Measurements from ENCODE around the gene C11orf16.
"Not testable (repeated sequence)": the region's sequence is repeated elsewhere in the genome, so short reads cannot be mapped to it uniquely, and the experiment has no call there.

Gene C11orf16

GRCh38 chr11:8934742-8935488, 2.2 kb upstream of the C11orf16 start:
- no peak for DNase-seq

- no peak for DNase-seq
Observed at GRCh38 chr11:8933931-8934330, 1.2 kb upstream of the C11orf16 start.

GRCh38 chr11:8930456-8931175, 2.1 kb downstream of the C11orf16 start:
- DNase-seq, result no peak

GRCh38 chr11:8928981-8929615, 3.6 kb downstream of the C11orf16 start:
- no peak for DNase-seq

GRCh38 chr11:8928205-8928604, 4.5 kb downstream of the C11orf16 start:
- DNase-seq, result no peak

GRCh38 chr11:8927233-8927632, 5.5 kb downstream of the C11orf16 start:
- no peak for DNase-seq

GRCh38 chr11:8926236-8926635, 6.5 kb downstream of the C11orf16 start:
- DNase-seq, result no peak

GRCh38 chr11:8925711-8926110, 7.0 kb downstream of the C11orf16 start:
- no peak for DNase-seq

- no peak for DNase-seq
Observed at GRCh38 chr11:8922691-8923090, 10.1 kb downstream of the C11orf16 start.

- DNase-seq, result no peak
Observed at GRCh38 chr11:8917157-8917825, 15.5 kb downstream of the C11orf16 start.

GRCh38 chr11:8914661-8915018, 18.1 kb downstream of the C11orf16 start:
- DNase-seq, result no peak

- DNase-seq, result peak; percentile 13 to 69 (median 59)
Observed at GRCh38 chr11:8913961-8914660, 18.6 kb downstream of the C11orf16 start.

- peak; percentile 96 to 98 (median 97) for DNase-seq
Observed at GRCh38 chr11:8911029-8911823, 21.5 kb downstream of the C11orf16 start, which contains the start of gene AKIP1. Gene AKIP1 (plus strand): TSS chr11:8911189. CDS start chr11:8911450, 261 bp downstream.

- DNase-seq, result no peak
Observed at GRCh38 chr11:8910649-8911026, 22.1 kb downstream of the C11orf16 start.

GRCh38 chr11:8908099-8908498, 24.6 kb downstream of the C11orf16 start:
- DNase-seq, result no peak

- no peak for DNase-seq
Observed at GRCh38 chr11:8907116-8907515, 25.6 kb downstream of the C11orf16 start.

GRCh38 chr11:8905528-8906165, 27.1 kb downstream of the C11orf16 start:
- DNase-seq, result no peak

- DNase-seq, result no peak
Observed at GRCh38 chr11:8899119-8899753, 33.5 kb downstream of the C11orf16 start.

GRCh38 chr11:8891185-8891584, 41.6 kb downstream of the C11orf16 start:
- not testable (repeated sequence) for DNase-seq

- DNase-seq, result no peak
Observed at GRCh38 chr11:8886322-8886721, 46.4 kb downstream of the C11orf16 start.

- DNase-seq, result not testable (repeated sequence)
Observed at GRCh38 chr11:8881585-8881984, 51.2 kb downstream of the C11orf16 start.

Data from NCI-H1417 (cell line).